SKM-1 treated with dmso at 0.1 percent for 144 hours (cell line): Measurements from ENCODE around the gene MAPK8IP3.
"Not testable (repeated sequence)": the region's sequence is repeated elsewhere in the genome, so short reads cannot be mapped to it uniquely, and the experiment has no call there.

Experiments used
- DNase-seq: peaks from one replicate; lab custom pipeline; 2025; ENCODE audit not compliant: unreplicated experiment; lab: John Stamatoyannopoulos, UW

The MAPK8IP3 gene

DNA sequence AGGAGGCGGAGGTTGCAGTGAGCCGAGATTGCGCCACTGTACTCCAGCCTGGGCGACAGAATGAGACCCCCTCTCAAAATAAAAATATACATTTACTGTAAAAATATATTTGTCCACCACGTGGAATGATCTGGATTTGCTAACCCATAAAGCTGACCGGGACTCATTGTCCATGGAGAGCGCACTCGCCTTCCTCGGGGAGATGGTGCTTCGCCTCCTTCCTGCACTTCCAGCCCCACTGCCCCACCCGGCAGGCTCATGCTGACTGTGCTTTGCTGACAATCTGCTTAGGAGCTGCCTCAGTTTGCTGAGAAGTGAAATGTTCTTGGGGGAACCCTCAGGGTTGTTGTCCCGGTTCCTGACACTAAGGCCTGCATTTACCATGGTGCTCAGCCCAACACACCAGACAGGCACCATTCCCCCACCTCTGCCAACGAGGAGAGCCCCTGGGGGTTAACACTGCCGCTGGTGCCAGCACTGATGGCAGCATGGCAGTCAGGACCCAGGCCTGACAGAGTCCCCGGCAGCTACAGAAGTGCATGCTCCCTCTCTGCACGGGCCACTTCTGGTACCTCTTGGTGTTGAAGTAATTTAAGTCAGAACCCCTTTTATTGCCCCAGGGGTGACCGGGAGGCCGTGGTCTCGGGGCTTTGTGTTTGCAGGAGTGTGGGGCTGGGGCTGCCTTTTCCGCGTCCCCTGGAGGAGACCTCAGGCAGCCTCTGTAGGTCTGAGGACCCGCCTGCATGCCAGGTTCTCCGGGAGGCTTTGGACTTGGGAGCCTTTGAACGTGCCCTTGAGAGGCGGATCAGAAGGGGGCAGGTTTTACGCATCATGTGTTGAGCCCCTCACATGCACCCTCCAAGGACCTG, 79.2 kb downstream of the MAPK8IP3 start:
- no peak for DNase-seq

DNA sequence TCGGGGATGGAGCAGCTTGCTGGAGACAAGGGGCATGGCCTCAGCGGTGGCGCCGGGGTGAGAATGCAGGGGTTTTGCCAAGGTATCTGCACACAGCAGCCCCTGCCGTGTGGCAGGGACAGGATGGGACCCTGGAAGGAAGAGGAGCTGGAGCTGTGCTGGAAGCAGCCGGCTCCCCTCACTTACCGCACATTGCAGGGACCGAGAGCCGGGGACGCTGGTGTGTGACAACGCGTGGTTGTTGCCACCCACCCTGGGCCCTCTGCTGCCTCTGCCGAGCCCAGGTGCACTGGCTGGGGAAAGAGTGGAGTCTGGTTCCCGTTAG, 79.8 kb downstream of the MAPK8IP3 start:
- DNase-seq: no peak

DNA sequence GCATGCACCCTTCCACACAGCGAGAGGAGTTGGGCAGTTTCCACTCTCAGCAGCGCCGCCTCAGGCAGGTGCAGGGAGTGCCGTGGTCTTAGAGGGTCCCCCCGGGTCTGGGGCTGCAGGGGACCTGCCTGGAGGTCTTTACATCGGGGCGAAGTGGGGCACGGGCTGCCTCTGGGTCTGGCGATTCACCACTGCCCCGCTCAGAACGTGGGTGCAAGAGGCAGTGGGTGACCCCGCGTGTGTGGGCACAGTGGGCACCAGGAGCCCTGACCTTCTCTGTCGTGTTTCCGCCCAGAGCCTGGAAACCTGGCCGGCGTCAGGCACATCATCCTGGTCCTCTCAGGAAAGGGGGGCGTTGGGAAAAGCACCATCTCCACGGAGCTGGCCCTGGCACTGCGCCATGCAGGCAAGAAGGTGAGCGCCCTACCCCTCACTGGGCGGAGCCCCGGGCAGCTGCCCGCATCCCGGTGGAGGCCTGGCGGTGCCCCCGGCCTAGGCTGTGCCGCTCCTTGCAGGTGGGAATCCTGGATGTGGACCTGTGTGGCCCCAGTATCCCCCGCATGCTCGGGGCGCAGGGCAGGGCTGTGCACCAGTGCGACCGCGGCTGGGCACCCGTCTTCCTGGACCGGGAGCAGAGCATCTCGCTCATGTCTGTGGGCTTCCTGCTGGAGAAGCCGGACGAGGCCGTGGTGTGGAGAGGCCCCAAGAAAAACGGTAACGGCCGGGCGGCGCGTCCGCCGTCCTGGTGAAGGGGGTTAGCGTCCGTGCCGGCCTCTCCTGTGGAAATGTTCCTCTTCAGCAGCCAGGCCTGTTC, 80.5 kb downstream of the MAPK8IP3 start:
- no peak for DNase-seq

DNA sequence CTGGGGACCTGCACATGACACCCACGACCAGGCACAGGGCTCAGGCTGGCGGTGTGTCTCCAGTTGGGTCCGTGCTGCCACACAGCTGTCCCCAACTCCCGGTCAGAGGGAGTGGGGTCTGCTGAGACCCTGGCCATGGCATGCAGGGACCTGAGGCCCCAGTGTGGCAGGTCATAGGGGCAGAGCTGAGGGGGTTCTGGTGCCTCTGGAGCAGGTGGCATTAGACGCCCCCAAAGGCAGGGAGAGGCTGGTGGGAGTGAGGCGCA, 81.0 kb downstream of the MAPK8IP3 start:
- no peak for DNase-seq

DNA sequence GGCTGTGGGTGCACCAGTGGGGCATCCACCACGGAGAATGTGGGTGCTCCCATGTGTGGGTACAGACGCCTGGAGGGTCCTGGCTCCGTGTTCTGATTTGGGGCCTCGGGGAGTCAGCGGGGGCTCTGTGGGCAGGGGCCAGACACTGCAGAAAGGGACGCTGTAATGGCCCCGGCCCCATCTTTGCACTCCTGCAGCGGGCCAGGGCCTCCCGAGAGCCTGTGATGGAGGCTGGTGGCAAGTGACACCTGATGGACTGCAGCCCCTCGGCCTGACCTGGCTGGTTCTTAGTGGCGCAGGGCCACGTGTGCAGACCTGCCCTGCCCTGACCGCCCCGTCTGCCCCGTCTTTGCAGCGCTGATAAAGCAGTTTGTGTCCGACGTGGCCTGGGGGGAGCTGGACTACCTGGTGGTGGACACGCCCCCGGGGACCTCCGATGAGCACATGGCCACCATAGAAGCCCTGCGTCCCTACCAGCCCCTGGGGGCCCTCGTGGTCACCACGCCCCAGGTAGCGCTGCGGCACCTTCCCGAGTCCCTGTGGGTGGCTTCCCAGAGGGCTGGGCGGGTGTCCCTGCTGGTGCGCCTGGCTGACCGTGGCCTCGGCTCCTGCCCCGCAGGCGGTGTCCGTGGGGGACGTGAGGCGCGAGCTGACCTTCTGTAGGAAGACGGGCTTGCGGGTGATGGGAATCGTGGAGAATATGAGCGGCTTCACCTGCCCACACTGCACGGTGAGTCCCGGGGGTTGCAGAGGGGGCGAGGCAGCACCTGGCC, 81.5 kb downstream of the MAPK8IP3 start:
- DNase-seq: no peak

DNA sequence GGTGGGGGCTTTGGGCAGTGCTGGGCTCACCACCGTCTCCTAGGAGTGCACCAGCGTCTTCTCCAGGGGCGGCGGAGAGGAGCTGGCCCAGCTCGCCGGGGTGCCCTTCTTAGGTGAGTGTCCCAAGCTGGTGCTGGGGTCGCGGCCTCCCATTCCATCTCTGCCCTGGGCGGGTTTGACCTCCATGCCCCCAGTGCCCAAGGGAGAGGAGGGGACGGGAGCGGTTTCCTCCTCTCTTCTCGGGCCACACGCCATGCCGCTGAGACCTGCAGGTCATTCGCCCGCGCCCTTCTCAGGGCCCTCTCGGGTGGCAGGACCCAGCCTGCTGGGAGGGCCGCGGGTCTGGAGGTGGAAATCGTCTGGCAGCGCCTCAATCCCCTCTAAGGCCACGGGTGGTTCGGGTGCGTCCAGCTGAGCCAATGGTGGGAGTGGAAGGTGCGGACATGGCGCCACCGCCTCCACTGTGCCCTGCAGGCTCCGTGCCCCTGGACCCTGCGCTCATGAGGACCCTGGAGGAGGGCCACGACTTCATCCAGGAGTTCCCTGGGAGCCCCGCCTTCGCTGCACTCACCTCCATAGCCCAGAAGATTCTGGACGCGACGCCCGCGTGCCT, 82.2 kb downstream of the MAPK8IP3 start:
- DNase-seq: no peak

DNA sequence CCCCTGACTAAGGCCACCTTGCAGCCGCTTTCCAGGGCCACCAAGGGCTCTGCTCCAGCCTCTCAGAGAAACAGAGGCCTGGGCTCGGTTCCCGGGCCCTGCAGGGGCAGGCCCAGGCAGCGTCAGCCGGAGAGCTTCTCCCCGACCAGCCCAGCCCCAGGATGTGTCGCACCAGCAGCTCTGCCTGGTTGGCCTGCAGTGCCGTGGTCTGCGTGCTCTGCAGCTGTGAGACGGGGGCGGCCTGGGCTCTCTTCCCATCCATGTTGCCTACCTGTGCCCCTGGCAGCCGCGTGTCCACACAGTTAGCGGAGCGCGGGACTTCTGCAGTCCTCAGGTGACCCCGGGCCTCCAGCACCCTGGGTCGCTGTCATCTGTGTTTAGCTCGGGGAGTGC, 82.7 kb downstream of the MAPK8IP3 start:
- DNase-seq: no peak

DNA sequence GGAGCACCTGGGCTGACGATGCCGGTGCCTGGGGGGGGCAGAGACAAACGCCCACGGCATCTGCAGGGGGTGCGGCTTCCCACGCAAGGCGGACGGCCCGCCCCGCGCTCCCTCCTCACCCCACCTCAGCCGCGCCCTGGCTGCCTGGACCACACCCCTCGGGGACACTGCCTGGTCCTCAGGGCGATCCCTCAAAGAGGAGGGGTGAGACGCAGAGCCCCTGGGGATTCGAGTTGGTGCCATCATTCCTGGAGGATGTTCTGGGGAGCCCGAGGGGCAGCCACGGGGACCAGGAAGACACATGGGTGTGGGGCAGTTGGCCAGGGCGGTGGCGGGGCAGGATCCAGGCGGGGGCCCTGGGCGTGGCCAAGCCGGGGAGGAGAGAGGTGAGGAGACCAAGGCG, 83.6 kb downstream of the MAPK8IP3 start:
- no peak for DNase-seq

DNA sequence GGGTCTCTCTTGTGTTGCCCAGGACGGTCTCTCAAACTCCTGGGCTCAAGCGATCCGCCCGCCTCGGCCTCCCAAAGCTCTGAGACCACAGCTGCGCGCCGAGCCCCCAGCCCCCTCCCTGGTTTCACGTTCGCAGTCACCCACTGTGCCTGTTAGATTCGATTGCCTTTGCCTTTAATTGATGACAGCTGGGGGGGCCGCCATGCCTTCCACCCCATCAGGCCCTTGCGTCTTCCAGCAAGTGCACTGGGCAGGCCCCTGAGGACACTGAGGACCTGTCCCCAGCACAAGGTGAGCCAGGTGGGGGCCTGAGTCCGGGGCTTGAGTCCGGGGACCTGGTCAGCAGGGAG, 84.2 kb downstream of the MAPK8IP3 start:
- DNase-seq: no peak

DNA sequence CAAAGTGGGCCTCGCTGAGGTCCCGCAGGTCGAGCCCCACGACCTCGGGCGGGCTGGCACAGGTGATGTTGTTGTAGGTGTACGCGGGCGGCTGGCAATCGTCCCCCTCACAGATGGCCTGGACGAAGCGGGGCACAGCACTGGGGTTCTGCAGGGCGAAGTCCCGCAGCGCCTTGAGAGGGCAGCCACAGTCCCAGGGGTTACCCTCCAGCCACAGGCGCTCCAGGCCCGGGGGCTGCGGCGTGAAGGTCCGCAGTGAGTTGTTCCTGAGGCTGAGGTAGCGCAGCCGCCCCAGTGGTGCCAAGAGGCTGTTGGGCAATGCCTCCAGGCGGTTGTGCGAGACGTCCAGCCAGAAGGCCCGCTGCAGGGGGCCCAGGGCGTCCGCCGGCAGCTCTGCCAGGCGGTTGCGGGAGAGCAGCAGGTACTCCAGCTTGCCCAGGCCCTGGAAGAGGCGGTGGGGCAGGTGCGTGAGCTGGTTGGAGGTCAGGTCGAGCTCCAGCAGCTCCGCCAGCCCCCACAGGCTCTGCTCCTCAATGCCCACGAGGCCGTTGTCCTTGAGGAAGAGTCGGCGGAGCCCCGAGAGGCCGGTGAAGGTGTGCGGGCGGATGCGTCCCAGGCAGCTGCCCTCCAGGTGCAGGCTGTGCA, 84.7 kb downstream of the MAPK8IP3 start:
- DNase-seq: no peak

DNA sequence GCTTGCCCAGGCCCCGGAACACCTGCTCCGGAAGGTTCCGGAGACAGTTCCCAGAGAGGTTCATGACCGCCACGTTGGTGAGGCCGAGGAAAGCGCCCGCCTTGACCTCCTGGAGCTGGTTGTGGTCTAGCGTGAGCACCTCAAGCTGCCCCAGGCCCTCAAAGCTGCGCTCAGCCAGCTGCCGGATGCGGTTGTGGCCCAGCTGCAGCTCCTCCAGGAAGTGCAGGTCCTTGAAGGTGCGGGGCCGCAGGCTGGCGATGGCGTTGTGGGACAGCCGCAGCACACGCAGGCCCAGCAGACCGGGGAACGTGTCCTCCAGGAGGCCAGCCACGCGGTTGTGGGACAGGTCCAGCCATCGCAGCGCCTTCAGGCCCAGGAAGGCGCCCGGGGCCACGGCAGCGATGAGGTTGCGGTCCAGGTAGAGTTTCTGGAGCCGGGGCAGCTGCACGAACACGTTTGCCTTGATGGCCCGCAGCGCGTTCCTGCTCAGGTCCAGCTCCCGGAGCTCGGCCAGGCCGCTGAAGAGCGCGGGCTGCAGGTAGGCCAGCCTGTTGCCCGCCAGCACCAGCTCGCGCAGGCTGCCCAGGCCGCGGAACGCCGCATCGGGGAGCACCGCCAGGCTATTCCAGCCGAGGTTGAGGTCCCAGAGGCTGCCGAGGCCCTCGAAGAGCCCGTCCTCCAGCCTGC, 85.4 kb downstream of the MAPK8IP3 start:
- DNase-seq: no peak

DNA sequence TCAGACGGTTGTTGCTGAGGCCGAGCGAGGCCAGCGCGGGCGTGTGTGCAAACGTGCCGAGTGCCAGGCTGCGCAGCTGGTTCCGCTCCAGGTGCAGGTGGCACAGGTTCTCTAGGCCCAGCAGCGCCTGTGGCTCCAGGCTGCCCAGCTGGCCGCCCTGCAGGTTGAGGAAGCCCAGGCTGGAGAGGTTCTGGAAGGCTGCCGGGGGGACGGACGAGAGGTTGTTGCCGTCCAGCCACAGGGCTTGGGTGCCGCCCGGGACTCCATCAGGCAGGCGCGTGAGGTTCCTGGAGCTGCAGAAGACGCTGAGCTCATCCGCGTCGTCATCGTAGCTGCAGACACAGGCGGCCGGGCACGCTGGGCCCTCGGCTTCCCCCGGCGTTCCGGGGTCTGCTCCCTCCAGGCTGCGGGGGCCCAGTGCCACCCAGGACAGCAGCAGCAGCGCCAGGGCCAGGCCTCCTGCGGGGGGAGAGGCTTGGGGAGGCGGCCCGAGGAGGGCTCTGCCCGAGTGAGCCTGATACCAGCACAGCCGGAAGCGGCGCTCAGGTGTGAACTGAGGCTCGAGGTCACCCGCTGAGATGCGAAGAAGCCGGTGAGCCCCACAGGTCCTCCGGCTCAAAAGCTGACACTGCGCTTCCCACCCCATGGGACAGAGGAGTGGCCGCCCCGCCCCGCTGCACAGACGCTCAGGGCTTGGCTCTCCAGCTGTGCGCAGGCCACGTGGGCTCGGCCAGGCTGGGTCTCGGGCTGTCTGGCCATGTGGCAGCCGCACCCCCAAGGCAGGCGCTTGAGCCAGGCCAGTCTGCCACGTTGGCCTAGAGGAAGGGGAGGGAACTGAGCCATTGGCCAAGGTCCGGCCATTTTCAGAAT, 86.2 kb downstream of the MAPK8IP3 start:
- no peak for DNase-seq

DNA sequence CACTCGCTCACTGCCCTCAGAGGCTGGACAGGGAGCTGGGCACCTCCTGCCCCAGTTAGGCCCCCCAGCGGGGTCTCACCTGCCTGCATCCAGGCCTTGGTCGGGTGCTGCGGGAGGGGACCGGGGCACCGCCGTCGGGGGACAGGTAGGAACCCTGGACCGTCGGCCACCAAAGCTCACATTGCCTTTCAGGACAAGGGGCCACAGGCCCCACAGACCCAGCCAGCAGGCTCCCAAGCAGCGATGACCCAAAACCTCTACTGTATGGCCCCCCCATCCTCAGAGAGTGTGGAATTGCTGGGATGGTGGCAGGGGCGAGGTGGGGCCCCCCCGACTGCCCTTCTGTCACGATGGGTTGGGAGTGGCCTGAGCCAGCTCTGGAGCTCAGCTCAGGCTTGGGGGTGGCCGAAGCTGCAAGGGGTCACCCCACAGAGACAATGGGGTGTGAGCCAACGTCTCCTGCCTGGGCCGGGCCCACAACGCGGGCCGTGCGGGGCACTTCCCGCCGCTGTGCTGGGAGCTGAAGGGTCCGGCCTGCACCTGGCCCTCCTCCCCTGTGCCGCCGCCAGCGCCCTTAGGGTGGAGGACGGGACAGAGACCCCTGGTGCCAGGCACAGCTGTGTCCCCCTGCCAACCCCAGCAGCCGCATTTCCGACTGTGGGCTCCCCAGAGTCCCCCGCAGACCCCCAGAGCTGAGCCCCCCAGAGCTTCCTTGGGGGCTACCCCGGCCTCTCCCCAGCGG, 87.0 kb downstream of the MAPK8IP3 start:
- no peak for DNase-seq

DNA sequence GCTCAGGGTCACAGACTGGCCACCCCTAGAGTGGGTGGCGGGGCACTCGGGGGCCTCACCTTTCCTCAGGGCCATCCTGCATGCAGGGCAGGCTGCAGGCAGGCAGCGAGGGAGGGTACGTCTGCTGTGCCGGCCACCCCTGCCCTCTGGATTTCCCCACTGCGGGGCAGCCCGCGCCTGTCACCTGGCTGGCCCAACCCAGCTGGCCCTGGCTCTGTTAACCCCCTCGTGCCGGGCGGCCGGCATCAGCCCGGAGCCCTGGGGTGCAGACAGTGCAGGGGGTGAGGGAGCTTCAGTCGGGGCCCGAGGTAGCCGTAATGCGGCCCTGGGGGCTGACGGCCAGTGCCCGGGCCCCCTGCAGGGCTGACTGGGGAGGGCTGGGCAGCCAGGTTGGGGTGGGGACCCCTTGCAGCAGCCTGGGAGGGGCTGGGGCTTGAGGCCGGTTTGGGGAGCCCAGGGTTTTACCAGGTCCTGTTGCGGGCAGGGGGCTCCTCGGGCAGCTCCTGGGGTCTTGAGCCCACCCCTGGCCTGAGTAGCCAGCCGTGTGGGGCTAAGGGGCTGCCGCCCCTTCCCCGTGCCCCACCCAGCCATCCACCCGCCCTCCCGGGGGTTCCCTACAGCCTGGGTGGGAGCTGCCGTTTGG, 87.7 kb downstream of the MAPK8IP3 start, which contains the start of gene IGFALS:
TSS of gene IGFALS (minus strand) at position 128 of the 643 bp plus-strand sequence. CDS start at position 75, 53 bp downstream.
- DNase-seq: no peak

DNA sequence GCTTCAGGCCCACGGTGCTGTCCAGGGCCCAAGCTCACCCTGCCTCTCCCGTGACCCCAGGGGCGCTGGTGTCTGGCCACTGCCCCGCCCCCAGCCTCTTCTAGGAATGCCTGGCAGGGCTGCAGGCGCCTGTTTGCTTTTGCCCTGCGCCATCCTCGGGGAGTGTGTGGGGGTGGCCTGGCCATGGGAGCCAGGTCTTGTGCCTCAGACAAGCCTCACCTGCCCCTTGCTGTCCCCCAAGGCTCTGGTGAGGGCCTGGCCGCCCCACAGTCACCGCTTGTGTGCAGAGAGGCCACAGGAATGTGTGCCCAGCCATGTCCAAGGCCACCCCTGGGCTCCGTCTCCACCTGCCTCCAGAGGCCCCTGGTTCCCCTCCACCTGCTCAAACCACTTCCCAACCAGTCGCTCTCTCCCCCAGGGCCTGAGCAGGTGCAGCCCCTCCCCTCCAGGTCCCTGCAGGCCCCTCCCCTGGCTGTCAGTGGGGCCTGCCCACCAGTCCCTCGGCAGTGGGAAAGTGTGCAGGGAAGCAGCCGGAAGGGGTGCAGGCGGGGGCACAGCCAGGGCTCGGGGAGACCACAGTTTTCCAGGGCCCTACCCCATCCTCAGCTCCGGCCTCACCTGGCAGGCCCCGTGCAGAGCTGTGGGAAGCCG, 88.4 kb downstream of the MAPK8IP3 start:
- DNase-seq: no peak

DNA sequence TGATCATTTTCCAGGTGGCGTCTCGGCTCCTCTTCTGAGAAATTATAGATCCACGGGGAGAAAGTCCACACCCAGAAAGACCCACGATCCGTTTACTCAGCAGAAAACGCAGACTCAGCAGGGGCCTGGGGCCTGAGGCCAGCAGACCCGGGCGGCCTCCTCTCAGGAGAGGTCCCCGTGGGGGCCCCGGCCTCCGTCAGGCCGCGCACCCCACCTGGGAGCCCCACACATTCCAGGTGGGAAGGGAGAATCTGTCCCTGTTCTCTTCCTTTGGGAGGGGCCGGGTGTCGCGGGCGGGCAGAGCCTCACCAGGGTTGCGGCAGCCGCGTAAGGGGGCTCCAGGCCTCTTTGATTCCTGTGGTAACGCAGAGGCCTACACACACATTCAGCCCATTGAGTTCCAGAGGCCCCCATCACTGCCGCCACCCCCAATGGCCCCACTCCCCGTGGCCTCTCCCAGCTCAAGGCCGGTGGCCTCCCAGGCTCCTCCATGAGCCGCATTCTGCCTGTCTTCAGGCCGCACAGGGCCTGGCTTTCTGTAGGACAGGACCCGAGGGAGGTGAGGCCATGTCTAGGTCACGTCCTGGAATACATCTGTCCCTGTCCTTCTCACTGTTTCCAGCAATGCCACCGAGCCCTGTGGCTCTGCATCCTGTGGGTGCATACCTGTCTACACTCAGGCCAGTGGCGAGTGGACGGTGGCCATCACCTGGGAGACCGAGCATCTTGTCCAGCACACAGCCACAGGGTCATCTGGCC, 89.1 kb downstream of the MAPK8IP3 start:
- no peak for DNase-seq

DNA sequence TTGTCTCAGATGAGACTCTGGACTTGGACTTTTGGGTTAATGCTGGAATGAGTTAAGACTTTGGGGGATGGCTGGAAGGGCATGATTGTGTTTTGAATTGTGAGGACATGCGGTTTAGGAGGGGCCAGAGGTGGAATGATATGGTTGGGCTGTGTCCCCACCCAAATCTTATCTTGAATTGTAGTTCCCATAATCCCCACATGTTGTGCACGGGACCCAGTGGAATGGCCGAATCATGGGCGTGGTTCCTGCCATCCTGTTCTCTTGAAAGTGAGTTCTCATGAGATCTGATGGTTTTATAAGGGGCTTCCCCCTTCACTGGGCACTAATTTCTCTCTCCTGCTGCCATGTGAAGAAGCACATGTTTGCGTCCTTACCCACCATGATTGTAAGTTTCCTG, 93.3 kb downstream of the MAPK8IP3 start:
- DNase-seq: not testable (repeated sequence)
